WTC11 (cell line): ENCODE data around the gene TNK2. TPM values are rescaled to one million over a fixed set of nuclear protein-coding genes. Genes with fewer than 3 reads are reported as not detected.
"Not testable (repeated sequence)": the region's sequence is repeated elsewhere in the genome, so short reads cannot be mapped to it uniquely, and the experiment has no call there.

Experiments used
- ATAC-seq: fragments of 200-7000 bp; cut with Tn5 transposase; 2 replicates; pipeline ENCODE4 v1.10.0; 2021; ENCODE audit warnings: mild to moderate bottlenecking, moderate library complexity
- CTCF ChIA-PET: fragments of 300-600 bp; sonication (Branson Sonifier 250); formaldehyde crosslinking; loops from one replicate; lab custom pipeline; 2021; ENCODE audit warnings: antibody characterized with exemption; lab: Charles Lee
- POLR2A ChIA-PET: fragments of 350-600 bp; sonication (Branson Sonifier 250); formaldehyde crosslinking; loops from one replicate; lab custom pipeline; 2021; ENCODE audit warnings: antibody characterized with exemption; lab: Charles Lee
- DNase-seq: peaks from one replicate; pipeline ENCODE4 v3.0.0; 2021; ENCODE audit warnings: low spot score
- H3K27ac Mint-ChIP-seq: 2 replicates; pipeline ENCODE4 v1.8.0; 2021; ENCODE audit warnings: mixed read lengths
- H3K27me3 Mint-ChIP-seq: 2 replicates; pipeline ENCODE4 v1.8.0; 2021; ENCODE audit warnings: low read depth, mild to moderate bottlenecking, moderate library complexity, mixed read lengths
- H3K36me3 Mint-ChIP-seq: 2 replicates; pipeline ENCODE4 v1.8.0; 2021; ENCODE audit warnings: mixed read lengths
- H3K4me1 Mint-ChIP-seq: 2 replicates; pipeline ENCODE4 v1.8.0; 2022; ENCODE audit warnings: mixed read lengths
- H3K4me3 Mint-ChIP-seq: 2 replicates; pipeline ENCODE4 v1.8.0; 2021; ENCODE audit warnings: mild to moderate bottlenecking, moderate library complexity, mixed read lengths
- H3K9me3 Mint-ChIP-seq: 2 replicates; pipeline ENCODE4 v1.8.0; 2021; ENCODE audit warnings: mixed read lengths
- ELF4 ChIP-seq: sonication (generic); formaldehyde crosslinking; IDR thresholded peaks from 2 replicates; pipeline ENCODE4 v1.8.1; 2022; ENCODE audit warnings: low read depth, mild to moderate bottlenecking, moderate library complexity, missing genetic modification reagents
- FOXP1 ChIP-seq: sonication (generic); formaldehyde crosslinking; IDR thresholded peaks from 2 replicates; pipeline ENCODE4 v1.8.0; 2022; ENCODE audit warnings: missing genetic modification reagents, mild to moderate bottlenecking, moderate library complexity, borderline replicate concordance
- GABPB1 ChIP-seq: sonication (generic); formaldehyde crosslinking; IDR thresholded peaks from 2 replicates; pipeline ENCODE4 v1.8.1; 2023; ENCODE audit warnings: mild to moderate bottlenecking, missing genetic modification reagents
- NFATC4 ChIP-seq: fragments of 250-450 bp; sonication (Bioruptor Pico); IDR thresholded peaks from 2 replicates; pipeline ENCODE4 v1.9.0; 2021; ENCODE audit warnings: mild to moderate bottlenecking
- NR2C2 ChIP-seq: sonication (generic); formaldehyde crosslinking; IDR thresholded peaks from 2 replicates; pipeline ENCODE4 v1.8.0; 2022; ENCODE audit warnings: mild to moderate bottlenecking, missing genetic modification reagents
- RELA ChIP-seq: sonication (generic); formaldehyde crosslinking; IDR thresholded peaks from 2 replicates; pipeline ENCODE4 v1.8.1; 2022; ENCODE audit warnings: missing genetic modification reagents, mild to moderate bottlenecking, borderline replicate concordance
- RORB ChIP-seq: fragments of 250-450 bp; sonication (Bioruptor Pico); IDR thresholded peaks from 2 replicates; pipeline ENCODE4 v1.9.0; 2021; ENCODE audit warnings: mild to moderate bottlenecking
- TCF7 ChIP-seq: sonication (generic); formaldehyde crosslinking; IDR thresholded peaks from 2 replicates; pipeline ENCODE4 v1.8.0; 2022; ENCODE audit warnings: mild to moderate bottlenecking, low read depth, missing genetic modification reagents, moderate library complexity
- TP53 ChIP-seq: sonication (generic); formaldehyde crosslinking; IDR thresholded peaks from 2 replicates; pipeline ENCODE4 v1.8.1; 2023; ENCODE audit warnings: mild to moderate bottlenecking, missing genetic modification reagents
- ZNF219 ChIP-seq: sonication (generic); formaldehyde crosslinking; IDR thresholded peaks from 2 replicates; pipeline ENCODE4 v1.8.0; 2023; ENCODE audit warnings: missing genetic modification reagents, mild to moderate bottlenecking, borderline replicate concordance
- ZNF232 ChIP-seq: sonication (generic); formaldehyde crosslinking; IDR thresholded peaks from 2 replicates; pipeline ENCODE4 v1.8.0; 2022; ENCODE audit warnings: mild to moderate bottlenecking, missing genetic modification reagents
- total RNA-seq: library from RNA; stranded (reverse); gene quantifications from 3 replicates; pipeline ENCODE4 v1.2.3, GENCODE V29; 2021
- TF ChIP-seq, protein P1 (sequence below): sonication (generic); formaldehyde crosslinking; conservative IDR thresholded peaks from 2 replicates; pipeline ENCODE4 v1.8.1; 2023; ENCODE audit warnings: mild to moderate bottlenecking, low read depth, missing genetic modification reagents, moderate library complexity
- TF ChIP-seq, protein P2 (sequence below): sonication (generic); formaldehyde crosslinking; IDR thresholded peaks from 2 replicates; pipeline ENCODE4 v1.8.1; 2022; ENCODE audit warnings: missing genetic modification reagents, borderline replicate concordance
- TF ChIP-seq, protein P3 (sequence below): sonication (generic); formaldehyde crosslinking; IDR thresholded peaks from 2 replicates; pipeline ENCODE4 v1.8.0; 2023; ENCODE audit warnings: missing genetic modification reagents
- TF ChIP-seq, protein P4 (sequence below): sonication (generic); formaldehyde crosslinking; IDR thresholded peaks from 2 replicates; pipeline ENCODE4 v1.8.0; 2022; ENCODE audit warnings: missing genetic modification reagents

TNK2 gene
- total RNA-seq, 1 experiment from 2014 or later = 58.4 TPM

DNA sequence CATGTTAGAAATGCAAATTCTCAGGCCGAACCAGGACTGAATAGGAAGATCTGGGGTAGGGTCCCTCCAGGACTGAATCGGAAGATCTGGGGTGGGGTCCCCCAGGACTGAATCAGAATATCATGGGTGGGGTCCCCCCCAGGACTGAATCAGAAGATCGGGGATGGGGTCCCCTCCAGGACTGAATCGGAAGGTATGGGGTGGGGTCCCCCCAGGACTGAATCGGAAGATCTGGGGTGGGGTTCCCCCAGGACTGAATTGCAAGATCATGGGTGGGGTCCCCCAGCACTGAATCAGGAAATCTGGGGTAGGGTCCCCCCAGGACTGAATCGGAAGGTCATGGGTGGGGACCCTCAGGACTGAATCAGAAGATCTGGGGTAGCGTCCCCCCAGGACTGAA lies 48.2 kb upstream of the TNK2 start:
- H3K27ac Mint-ChIP-seq = no peak overlapping the region
- ChIA-PET POLR2A (no interaction called here), CTCF (no interaction called here)
- H3K4me3 Mint-ChIP-seq = 0 out of 2 replicates have a peak overlapping the region, but pooled peaks have one; percentile 4
- TF ChIP-seq ELF4 (CRISPR knock-in tag) (no peak), NFATC4 (no peak), ZNF232 (no peak), TCF7 (no peak), RORB (CRISPR knock-in tag) (no peak), RELA (CRISPR knock-in tag) (no peak), ZNF219 (no peak), GABPB1 (CRISPR knock-in tag) (no peak), FOXP1 (CRISPR knock-in tag) (no peak), NR2C2 (no peak), TP53 (no peak)
- TF ChIP-seq, protein P1, sequence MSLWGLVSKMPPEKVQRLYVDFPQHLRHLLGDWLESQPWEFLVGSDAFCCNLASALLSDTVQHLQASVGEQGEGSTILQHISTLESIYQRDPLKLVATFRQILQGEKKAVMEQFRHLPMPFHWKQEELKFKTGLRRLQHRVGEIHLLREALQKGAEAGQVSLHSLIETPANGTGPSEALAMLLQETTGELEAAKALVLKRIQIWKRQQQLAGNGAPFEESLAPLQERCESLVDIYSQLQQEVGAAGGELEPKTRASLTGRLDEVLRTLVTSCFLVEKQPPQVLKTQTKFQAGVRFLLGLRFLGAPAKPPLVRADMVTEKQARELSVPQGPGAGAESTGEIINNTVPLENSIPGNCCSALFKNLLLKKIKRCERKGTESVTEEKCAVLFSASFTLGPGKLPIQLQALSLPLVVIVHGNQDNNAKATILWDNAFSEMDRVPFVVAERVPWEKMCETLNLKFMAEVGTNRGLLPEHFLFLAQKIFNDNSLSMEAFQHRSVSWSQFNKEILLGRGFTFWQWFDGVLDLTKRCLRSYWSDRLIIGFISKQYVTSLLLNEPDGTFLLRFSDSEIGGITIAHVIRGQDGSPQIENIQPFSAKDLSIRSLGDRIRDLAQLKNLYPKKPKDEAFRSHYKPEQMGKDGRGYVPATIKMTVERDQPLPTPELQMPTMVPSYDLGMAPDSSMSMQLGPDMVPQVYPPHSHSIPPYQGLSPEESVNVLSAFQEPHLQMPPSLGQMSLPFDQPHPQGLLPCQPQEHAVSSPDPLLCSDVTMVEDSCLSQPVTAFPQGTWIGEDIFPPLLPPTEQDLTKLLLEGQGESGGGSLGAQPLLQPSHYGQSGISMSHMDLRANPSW (CRISPR knock-in tag) = no peak
- TF ChIP-seq, protein P2, sequence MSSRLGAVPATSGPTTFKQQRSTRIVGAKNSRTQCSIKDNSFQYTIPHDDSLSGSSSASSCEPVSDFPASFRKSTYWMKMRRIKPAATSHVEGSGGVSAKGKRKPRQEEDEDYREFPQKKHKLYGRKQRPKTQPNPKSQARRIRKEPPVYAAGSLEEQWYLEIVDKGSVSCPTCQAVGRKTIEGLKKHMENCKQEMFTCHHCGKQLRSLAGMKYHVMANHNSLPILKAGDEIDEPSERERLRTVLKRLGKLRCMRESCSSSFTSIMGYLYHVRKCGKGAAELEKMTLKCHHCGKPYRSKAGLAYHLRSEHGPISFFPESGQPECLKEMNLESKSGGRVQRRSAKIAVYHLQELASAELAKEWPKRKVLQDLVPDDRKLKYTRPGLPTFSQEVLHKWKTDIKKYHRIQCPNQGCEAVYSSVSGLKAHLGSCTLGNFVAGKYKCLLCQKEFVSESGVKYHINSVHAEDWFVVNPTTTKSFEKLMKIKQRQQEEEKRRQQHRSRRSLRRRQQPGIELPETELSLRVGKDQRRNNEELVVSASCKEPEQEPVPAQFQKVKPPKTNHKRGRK (CRISPR knock-in tag) = no peak
- TF ChIP-seq, protein P3, sequence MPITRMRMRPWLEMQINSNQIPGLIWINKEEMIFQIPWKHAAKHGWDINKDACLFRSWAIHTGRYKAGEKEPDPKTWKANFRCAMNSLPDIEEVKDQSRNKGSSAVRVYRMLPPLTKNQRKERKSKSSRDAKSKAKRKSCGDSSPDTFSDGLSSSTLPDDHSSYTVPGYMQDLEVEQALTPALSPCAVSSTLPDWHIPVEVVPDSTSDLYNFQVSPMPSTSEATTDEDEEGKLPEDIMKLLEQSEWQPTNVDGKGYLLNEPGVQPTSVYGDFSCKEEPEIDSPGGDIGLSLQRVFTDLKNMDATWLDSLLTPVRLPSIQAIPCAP = no peak
- TF ChIP-seq, protein P4, sequence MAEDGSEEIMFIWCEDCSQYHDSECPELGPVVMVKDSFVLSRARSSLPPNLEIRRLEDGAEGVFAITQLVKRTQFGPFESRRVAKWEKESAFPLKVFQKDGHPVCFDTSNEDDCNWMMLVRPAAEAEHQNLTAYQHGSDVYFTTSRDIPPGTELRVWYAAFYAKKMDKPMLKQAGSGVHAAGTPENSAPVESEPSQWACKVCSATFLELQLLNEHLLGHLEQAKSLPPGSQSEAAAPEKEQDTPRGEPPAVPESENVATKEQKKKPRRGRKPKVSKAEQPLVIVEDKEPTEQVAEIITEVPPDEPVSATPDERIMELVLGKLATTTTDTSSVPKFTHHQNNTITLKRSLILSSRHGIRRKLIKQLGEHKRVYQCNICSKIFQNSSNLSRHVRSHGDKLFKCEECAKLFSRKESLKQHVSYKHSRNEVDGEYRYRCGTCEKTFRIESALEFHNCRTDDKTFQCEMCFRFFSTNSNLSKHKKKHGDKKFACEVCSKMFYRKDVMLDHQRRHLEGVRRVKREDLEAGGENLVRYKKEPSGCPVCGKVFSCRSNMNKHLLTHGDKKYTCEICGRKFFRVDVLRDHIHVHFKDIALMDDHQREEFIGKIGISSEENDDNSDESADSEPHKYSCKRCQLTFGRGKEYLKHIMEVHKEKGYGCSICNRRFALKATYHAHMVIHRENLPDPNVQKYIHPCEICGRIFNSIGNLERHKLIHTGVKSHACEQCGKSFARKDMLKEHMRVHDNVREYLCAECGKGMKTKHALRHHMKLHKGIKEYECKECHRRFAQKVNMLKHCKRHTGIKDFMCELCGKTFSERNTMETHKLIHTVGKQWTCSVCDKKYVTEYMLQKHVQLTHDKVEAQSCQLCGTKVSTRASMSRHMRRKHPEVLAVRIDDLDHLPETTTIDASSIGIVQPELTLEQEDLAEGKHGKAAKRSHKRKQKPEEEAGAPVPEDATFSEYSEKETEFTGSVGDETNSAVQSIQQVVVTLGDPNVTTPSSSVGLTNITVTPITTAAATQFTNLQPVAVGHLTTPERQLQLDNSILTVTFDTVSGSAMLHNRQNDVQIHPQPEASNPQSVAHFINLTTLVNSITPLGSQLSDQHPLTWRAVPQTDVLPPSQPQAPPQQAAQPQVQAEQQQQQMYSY (CRISPR knock-in tag) = no peak
- H3K27me3 Mint-ChIP-seq = peaks cover 4% of the 10 kb centered on the region; the same call in 1 of the 2 replicates
- DNase-seq = no peak
- no peak for ATAC-seq
- H3K9me3 Mint-ChIP-seq = peaks cover 10% of the 10 kb centered on the region
- peaks cover 4% of the 10 kb centered on the region; the same call in 1 of the 2 replicates for H3K4me1 Mint-ChIP-seq
- H3K36me3 Mint-ChIP-seq = peaks cover 17% of the 10 kb centered on the region

DNA sequence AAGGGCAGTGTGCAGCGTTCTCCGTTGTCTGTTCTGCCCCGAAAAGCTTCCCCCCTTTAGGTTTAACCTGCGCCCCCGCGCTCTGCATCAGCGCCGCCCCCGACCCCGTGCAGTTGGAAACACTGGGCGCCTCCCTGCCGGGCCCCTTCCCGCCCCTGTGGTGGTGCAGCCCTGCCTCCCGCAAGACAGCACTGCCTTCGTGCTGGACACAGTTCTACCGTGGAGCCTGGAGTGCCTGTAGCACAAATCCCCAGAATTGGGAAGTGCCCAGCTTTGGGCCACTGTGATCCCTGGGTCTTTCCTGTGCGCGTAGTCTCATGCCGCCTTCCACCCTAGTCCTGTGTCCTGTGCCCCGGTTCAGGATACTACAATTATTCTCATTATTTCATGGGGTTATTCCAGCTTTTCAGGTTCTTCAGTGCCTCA lies 47.1 kb upstream of the TNK2 start:
- peak; percentile 38 for ATAC-seq
- DNase-seq, H3K36me3 Mint-ChIP-seq, H3K27ac Mint-ChIP-seq, CTCF ChIA-PET, H3K27me3 Mint-ChIP-seq, H3K9me3 Mint-ChIP-seq, H3K4me1 Mint-ChIP-seq, POLR2A ChIA-PET: not testable (repeated sequence)
- H3K4me3 Mint-ChIP-seq = peak overlapping the region; percentile 56

DNA sequence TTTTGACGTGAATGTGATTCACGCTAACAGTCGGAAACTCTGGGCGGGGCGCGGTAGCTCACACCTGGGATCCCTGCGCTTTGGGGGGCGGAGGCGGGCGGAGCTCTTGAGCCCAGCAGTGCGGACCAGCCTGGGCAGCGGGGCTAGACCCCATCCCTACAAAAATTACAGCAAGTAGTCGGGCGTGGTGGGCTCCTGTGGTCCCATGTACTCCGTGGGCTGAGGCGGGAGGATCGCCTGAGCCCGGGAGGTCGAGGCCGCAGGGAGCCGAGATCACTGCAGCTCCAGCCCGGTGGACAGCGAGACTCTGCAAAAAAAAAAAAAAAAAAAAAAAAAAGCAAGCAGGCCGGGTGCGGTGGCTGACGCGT lies 46.4 kb upstream of the TNK2 start:
- CTCF ChIA-PET, H3K4me1 Mint-ChIP-seq, POLR2A ChIA-PET, H3K9me3 Mint-ChIP-seq, DNase-seq, H3K27ac Mint-ChIP-seq, H3K36me3 Mint-ChIP-seq, H3K27me3 Mint-ChIP-seq: not testable (repeated sequence)
- H3K4me3 Mint-ChIP-seq = peak overlapping the region; percentile 56
- peak; percentile 50 for ATAC-seq

DNA sequence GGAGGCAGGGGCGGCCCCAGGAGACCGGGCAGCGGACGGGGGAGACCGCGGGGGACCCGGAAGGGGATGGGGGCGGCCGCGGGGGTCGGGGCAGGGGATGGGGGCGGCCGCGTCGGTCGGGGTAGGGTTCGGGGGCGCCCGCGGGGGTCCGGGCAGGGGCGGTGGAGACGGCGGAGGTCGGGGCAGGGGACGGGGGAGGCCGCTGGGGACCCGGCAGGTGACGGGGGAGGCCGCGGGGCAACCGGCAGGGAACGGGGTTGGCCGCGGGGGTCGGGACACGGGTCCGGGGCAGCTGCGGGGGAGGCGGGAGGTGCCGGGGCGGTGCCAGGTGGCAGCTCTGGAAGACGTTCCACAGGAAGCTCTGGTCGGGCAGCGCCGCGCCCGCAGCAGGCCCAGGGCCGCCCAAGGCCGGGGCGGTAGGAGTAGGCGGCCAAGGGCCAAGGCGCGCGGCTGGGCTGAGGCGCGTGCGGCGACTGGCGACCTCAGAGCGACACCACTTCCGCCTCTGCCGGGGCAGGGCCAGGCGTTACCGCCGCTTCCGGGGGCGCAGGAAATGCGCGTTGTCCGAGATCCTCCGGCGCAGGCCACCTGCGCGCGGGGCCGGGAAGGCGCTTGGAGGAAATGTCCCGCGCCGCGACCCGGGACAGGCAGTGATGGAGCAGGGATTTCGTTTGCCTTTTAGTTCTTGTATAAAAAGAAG lies 45.9 kb upstream of the TNK2 start:
- H3K9me3 Mint-ChIP-seq, H3K27ac Mint-ChIP-seq, H3K36me3 Mint-ChIP-seq, DNase-seq, CTCF ChIA-PET, H3K4me1 Mint-ChIP-seq, H3K27me3 Mint-ChIP-seq, POLR2A ChIA-PET: not testable (repeated sequence)
- ATAC-seq = peak; percentile 75
- H3K4me3 Mint-ChIP-seq = peak overlapping the region; percentile 56

DNA sequence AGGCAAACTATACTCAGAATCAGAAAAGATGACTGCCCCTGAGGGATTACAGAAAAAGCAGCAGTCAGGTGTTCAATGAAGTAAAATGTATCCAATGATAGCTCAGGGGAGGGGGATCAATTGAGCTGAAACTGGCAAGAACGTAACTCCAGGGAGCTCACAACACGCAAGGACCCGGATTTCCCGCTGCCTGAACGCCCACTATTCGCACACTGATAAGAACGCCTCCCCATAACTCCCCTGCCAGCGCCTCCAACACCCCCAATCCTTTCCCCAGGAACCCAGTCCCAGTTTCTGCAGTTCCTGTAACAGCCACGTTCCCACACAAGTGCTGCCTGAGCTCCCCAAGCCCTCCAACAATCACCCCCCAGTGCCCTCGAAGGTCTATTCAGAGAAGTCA lies 44.2 kb upstream of the TNK2 start:
- H3K4me3 Mint-ChIP-seq, H3K4me1 Mint-ChIP-seq, ATAC-seq, H3K36me3 Mint-ChIP-seq, CTCF ChIA-PET, H3K9me3 Mint-ChIP-seq, H3K27ac Mint-ChIP-seq, POLR2A ChIA-PET, H3K27me3 Mint-ChIP-seq, DNase-seq: not testable (repeated sequence)
